Renal pelvis (tissue), 12 donors: Measurements from ENCODE around the gene RUNX1. TPM values are rescaled to one million over a fixed set of nuclear protein-coding genes. Genes with fewer than 3 reads are reported as not detected.

Experiments used
- DNase-seq: peaks from one replicate; pipeline ENCODE4 v3.0.0-alpha.2; 2013
- long read RNA-seq, 16 experiments: transcript quantifications; one replicate each; lab custom pipeline, GENCODE V29; 2026
- polyA plus RNA-seq, 3 donors: library from polyadenylated mRNA; unstranded; fragments of 120-200 nt; gene quantifications; one replicate each; pipeline ENCODE4 v1.2.1, GENCODE V29; 2013; ENCODE audit not compliant: insufficient read length in 3 of 3

The RUNX1 gene
- polyA plus RNA-seq, result 1 to 10 TPM; 2.2 to 3.1 (median 2.6) TPM
- long read RNA-seq, donor 1, full-length matches to known transcripts, result 1 of 1 reads
- long read RNA-seq, donor 1, partial matches to known transcripts, result 0 of 1 reads
- long read RNA-seq, donor 1, other reads (novel, unspliced or antisense), result 0 of 1 reads
- long read RNA-seq, donor 2, full-length matches to known transcripts, result 1 of 1 reads
- long read RNA-seq, donor 2, partial matches to known transcripts, result 0 of 1 reads
- long read RNA-seq, donor 2, other reads (novel, unspliced or antisense), result 0 of 1 reads
- long read RNA-seq, donor 3, partial matches to known transcripts, result 123 of 123 reads
- long read RNA-seq, donor 3, other reads (novel, unspliced or antisense), result 0 of 123 reads
- long read RNA-seq, donor 4, result 0 reads
- long read RNA-seq, donor 5, result 0 reads
- long read RNA-seq, donor 6, partial matches to known transcripts, result 0 of 1 reads
- long read RNA-seq, donor 6, other reads (novel, unspliced or antisense), result 0 of 1 reads
- long read RNA-seq, donor 7, full-length matches to known transcripts, result 1 of 1 reads
- long read RNA-seq, donor 7, partial matches to known transcripts, result 0 of 1 reads
- long read RNA-seq, donor 7, other reads (novel, unspliced or antisense), result 0 of 1 reads
- long read RNA-seq, donor 8, result 0 reads
- long read RNA-seq, donor 9, result 0 reads
- long read RNA-seq, donor 10, result 0 reads
- long read RNA-seq, donor 11, result 0 reads
- long read RNA-seq, donor 12, result 0 reads
- long read RNA-seq, donor 13, result 0 reads
- long read RNA-seq, donor 14, result 0 reads
- long read RNA-seq, donor 15, full-length matches to known transcripts, result 2 of 2 reads
- long read RNA-seq, donor 15, partial matches to known transcripts, result 0 of 2 reads
- long read RNA-seq, donor 15, other reads (novel, unspliced or antisense), result 0 of 2 reads
- long read RNA-seq, donor 16, partial matches to known transcripts, result 0 of 1 reads
- long read RNA-seq, donor 16, other reads (novel, unspliced or antisense), result 0 of 1 reads

- no peak for DNase-seq
Measured at GRCh38 chr21:35048706-35049617, at the start of gene RUNX1. TSS of gene RUNX1 (minus strand) at chr21:35049302.

GRCh38 chr21:35097525-35097924 lies 48.4 kb upstream of the RUNX1 start:
- DNase-seq, result no peak

- DNase-seq, result no peak
Measured at GRCh38 chr21:35096959-35097358, 47.9 kb upstream of the RUNX1 start.

- DNase-seq, result no peak
Measured at GRCh38 chr21:35095859-35096291, 46.8 kb upstream of the RUNX1 start.

GRCh38 chr21:35093514-35093913 lies 44.4 kb upstream of the RUNX1 start:
- DNase-seq, result no peak

DNA sequence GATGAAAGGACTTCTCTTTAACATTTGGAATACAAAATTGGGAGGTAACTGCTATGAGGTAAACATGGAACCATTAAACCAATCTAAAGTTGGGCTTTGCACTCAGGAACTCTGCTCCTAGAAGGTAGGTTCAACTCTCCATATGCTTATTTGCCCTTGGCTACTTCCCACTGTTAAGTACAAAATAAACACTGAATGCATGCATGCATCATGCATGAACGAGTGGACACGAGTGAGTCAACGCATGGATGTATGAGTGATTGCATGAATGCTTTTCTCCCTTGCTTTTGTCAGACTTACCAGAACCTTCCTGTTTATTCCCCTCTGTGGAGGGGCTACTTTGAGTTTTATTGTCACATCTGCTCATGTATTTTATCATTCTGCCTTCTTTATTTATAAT lies 42.4 kb upstream of the RUNX1 start:
- DNase-seq, result no peak

- DNase-seq, result no peak
Measured at GRCh38 chr21:35090403-35090802, 41.3 kb upstream of the RUNX1 start.

DNA sequence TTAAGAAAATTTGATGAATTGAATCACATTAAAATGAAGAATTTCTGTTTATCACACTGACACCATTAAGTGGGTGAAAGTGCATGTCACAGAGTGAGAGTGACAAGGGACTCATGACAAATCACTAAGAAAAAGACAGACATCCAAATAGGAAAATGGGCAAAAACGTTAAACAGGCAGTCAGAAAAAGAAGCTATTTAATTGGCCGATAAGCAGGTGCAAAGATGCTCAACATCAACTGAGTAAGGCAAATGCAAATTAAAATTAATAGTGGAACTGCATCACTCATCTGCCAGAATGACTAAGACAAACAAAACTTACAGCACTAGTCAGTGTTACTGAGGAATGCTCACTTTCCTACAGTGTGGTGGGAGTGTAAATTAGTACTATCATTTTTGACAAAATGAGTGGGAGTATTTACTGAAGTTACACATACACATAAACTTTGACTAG lies 39.2 kb upstream of the RUNX1 start:
- no peak for DNase-seq

- DNase-seq, result no peak
Measured at GRCh38 chr21:35086357-35086756, 37.3 kb upstream of the RUNX1 start.

DNA sequence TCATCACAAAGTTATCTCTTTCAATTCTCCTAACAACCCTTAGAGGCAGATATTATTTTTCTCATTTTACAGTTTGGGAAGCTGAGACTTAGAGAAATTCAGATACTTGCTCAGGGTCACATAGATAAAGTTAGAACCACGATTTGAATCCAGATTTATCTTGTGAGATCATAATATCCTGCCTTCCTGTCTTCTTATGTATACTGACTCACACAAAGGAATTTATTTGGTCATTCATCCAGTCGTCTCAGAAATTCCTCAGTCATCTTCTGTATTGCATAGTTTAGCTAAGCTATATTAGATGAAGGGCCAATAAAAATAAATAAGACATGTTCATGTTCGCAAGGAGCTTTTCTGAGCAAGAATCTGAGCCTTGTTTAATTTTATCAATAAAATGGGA lies 35.8 kb upstream of the RUNX1 start:
- DNase-seq, result no peak

- DNase-seq, result no peak
Measured at GRCh38 chr21:35083246-35083645, 34.1 kb upstream of the RUNX1 start.

DNA sequence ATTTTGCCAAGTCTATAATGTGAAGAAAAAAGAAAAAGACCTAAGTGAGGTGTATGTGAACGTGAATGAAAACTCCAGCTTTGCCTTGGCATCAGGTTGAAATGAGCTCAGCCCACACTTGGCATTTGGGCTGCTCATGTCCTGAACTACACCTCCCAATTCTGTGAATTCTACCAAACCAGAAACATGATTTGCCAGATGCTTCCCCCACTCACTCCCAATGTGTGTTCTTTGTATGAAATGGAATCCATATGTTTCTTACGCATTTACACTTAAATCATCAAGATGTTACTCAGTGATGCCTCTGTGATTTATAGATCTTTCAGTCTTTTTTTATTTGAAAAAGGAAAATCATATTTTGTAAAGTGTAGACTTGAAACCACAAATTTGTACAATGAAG lies 32.8 kb upstream of the RUNX1 start:
- DNase-seq, result no peak

- DNase-seq, result no peak
Measured at GRCh38 chr21:35079181-35079580, 30.1 kb upstream of the RUNX1 start.

- no peak for DNase-seq
Measured at GRCh38 chr21:35077975-35078374, 28.9 kb upstream of the RUNX1 start.

DNA sequence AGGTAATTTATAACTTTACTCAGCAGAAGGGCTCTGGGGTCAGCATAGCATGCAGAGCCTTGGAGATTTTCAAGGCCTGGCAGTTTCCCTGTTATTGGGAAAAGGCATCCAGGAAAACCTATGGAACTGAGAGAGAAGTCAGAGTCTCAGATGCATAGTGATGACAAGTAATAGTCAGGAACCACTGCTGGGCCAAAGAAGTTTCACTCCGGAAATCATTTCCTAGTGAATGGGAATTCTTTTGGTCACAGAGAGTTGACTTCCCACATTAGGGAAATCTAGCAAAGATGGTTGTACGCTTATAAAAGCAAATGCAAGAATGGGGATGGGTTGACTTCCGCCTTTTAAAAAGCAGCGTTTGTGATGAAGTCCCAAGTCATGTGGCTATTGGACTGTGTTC lies 28.4 kb upstream of the RUNX1 start:
- no peak for DNase-seq

DNA sequence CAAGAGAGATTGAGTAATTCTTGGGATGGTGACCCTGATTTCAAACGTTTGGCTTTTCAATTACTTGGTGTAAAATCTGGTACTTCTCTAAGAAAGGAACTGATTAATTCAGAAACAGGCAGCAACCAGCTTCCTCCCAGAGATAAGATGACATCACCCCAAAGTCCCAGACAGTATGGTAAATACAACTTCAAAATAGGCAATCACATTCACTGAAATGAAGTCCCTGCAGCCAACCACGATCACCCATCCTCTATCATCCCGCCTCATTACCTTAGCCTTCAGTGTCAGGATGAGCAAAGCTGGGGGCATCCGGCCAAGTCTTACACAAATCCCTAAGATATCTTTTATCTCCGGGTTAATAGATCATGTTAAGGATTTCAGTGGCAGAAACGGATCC lies 26.4 kb upstream of the RUNX1 start:
- DNase-seq, result no peak

DNA sequence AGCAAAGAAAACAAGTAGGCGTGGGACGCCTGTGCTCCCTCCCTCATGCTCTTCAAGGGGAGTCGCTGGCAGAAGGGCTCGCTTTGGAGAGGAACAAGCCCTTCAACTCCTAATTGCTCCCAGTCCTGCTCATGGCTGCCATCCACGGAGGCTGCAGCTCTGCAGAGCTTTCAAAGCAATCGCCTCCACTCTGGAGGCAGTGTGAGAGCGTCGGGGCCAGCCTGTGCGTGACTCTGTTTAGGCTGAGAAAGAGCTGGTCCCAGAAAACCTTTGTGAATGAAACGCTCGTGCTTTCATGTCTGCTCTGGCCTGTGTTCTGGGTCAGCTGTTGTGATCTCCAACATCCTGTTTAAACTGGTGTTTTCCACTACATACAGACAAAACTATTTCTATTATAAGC lies 23.9 kb upstream of the RUNX1 start:
- no peak for DNase-seq

DNA sequence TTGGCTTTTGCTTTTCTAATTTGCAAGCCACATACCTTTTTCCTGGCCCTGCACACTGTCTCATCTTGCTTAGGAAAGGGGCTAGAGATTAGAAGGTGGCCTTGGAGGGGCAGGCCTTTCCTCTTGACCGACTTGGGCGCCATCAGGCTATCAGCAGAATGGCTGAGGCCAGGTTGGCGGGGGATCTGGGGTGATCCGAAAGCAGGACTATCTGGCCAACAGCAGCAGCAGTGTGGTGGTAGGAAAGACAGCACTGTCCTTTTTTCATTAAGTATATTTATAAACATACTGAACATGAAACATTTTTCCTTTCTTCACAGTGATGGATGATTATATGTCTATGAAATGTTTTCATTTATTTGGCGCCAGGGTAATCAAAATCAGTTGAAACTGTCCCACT lies 23.5 kb upstream of the RUNX1 start:
- no peak for DNase-seq

DNA sequence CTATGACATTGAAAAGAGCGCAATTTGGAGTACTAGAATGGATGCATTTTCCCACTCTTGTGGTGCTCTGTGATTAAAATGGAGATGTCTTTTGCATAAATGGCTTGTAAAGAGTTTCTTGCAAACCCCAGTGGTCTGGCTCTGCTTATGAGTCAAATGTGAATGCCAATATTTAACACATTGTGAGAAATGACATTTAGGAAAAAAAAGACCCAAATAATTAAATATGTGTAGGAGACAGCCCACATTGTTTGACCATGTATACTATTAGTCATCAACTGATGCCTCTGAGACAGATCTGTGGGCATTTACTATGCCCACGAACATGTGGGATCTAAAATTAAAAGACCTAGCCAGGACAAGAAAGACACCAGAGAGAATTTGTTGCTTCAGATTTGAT lies 22.2 kb upstream of the RUNX1 start:
- no peak for DNase-seq

GRCh38 chr21:35070436-35070835 lies 21.3 kb upstream of the RUNX1 start:
- DNase-seq, result no peak

DNA sequence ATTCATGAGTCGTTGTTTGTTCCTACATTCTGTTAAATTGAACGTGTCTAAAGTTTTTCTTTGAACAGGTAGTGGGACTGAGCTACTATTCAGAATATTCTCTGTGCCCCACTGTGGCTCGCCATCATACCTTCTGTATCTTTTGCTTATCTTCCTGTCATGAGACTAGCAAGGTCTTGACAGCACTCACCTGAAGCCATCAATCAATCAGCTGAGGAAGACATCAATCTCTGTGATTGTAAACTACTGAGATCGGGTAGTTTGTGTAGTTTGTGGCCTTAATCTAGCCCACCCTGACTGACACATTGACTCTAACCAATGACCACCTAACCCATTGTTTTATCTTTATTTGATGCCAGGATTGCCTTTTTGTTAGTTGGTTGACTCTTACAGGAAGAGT lies 17.7 kb upstream of the RUNX1 start:
- no peak for DNase-seq
